ENCODE data around the gene DCDC2C. TPM values are rescaled to one million over a fixed set of nuclear protein-coding genes. Genes with fewer than 3 reads are reported as not detected.

DCDC2C gene
- total and polyA plus RNA-seq, 9 of the 15 experiments (the other 6 are each of a cell fraction or from before 2014, with no cell fraction given) = not detected

DNA sequence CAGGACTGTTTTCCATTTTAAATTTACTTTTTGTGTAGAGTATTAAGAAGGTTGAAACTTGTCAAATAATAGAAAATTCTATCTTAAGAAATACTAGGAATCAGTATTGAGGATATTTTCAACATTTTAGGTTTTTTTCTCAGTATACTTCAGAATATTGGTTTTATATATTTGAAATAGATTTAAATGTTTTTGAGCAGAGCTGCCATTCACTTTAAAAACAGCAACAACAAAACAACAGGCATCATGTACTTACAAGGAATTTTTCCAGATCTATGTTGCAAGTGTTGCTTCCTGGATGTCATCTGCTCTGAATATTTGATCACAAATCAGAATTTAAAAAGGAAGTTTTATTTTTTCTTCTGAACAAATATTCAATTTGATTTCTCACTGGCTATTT, 84.4 kb downstream of the DCDC2C start:
- H3K9me1 ChIP-seq (ENCODE audit: control insufficient read depth, insufficient read depth, low read length) = no peaks in the 10 kb centered on the region
- no peak for FAIRE-seq
- H3K4me3 ChIP-seq = no peak overlapping the region
- no peaks in the 10 kb centered on the region for H3K4me1 ChIP-seq (replicated peaks in 1 of 2; ENCODE audit: control insufficient read depth in 2 of 2, insufficient read depth in 2 of 2, low read length in 2 of 2)
- no TSS peak for BruUV-seq (replicated peaks)
- intact Hi-C loops (cut with micrococcal nuclease) = no loop called here
- H3K9ac ChIP-seq (ENCODE audit: insufficient read depth in 1 of 2, low read depth in 2 of 2, low read length in 2 of 2) = no peak overlapping the region
- no peak for TF ChIP-seq TBP (optimal IDR thresholded peaks at IDR 0.05; ENCODE audit: low read depth, low read length)
- TF ChIP-seq DMBX1 (CRISPR knock-in tag; IDR thresholded peaks at IDR 0.05; ENCODE audit: borderline replicate concordance) = no peak
- TF ChIP-seq ZNF778 (CRISPR knock-in tag; IDR thresholded peaks at IDR 0.05) = no peak
- TF ChIP-seq ZNF766 (CRISPR knock-in tag; conservative IDR thresholded peaks at IDR 0.05) = no peak
- TF ChIP-seq ZNF140 (CRISPR knock-in tag; IDR thresholded peaks at IDR 0.05) = no peak
- no peak for TF ChIP-seq LEF1 (IDR thresholded peaks at IDR 0.05)
- no peak for TF ChIP-seq TAF15 (IDR thresholded peaks at IDR 0.05; ENCODE audit: low read depth, low read length)
- TF ChIP-seq ZNF224 (CRISPR knock-in tag; IDR thresholded peaks at IDR 0.05) = no peak
- TF ChIP-seq PPARD (CRISPR knock-in tag; IDR thresholded peaks at IDR 0.05) = no peak
- no peak for TF ChIP-seq ZNF586 (CRISPR knock-in tag; conservative IDR thresholded peaks at IDR 0.05)
- no peak for TF ChIP-seq TRIM24 (IDR thresholded peaks at IDR 0.05)
- TF ChIP-seq BHLHE40 (IDR thresholded peaks at IDR 0.05; ENCODE audit: low read length) = no peak
- TF ChIP-seq MAZ (CRISPR knock-in tag; conservative IDR thresholded peaks at IDR 0.05 in 1 of 2, IDR thresholded peaks at IDR 0.05 in 1 of 2) = no peak
- H2AFZ ChIP-seq (ENCODE audit: low read depth, low read length) = no peak overlapping the region
- no peak overlapping the region for H3K4me2 ChIP-seq (ENCODE audit: insufficient read depth, low read length)
- ChIA-PET CTCF (ENCODE audit: low intra/inter-chr PET ratio) (no interaction called here), POLR2A (no interaction called here)
- no peaks in the 10 kb centered on the region for H3K9me3 ChIP-seq (replicated peaks; ENCODE audit: control insufficient read depth, insufficient read depth, low read depth, low read length)
- no peak for ATAC-seq
- DNase-seq (ENCODE audit: extremely low read depth in 1 of 4, low spot score in 3 of 4) = no peak
- in situ Hi-C loops (cut with MboI) = no loop called here
- H3K79me2 ChIP-seq (ENCODE audit: control insufficient read depth, insufficient read depth, low read length) = no peaks in the 10 kb centered on the region
- H3K27me3 ChIP-seq (ENCODE audit: control insufficient read depth in 2 of 2, insufficient read depth in 2 of 2, low read length in 2 of 2) = peaks cover 4 to 21% of the 10 kb centered on the region in 2 experiments; a peak in 3 of 5 replicates
- H4K20me1 ChIP-seq (replicated peaks; ENCODE audit: control insufficient read depth, insufficient read depth, low read length) = no peaks in the 10 kb centered on the region
- H3K36me3 ChIP-seq (ENCODE audit: control insufficient read depth, insufficient read depth, low read length) = no peaks in the 10 kb centered on the region
- no peak overlapping the region for H3K27ac ChIP-seq (ENCODE audit: extremely low read depth, low read depth, low read length)
